Measurements from ENCODE around the gene SLC23A2.

The SLC23A2 gene

DNA sequence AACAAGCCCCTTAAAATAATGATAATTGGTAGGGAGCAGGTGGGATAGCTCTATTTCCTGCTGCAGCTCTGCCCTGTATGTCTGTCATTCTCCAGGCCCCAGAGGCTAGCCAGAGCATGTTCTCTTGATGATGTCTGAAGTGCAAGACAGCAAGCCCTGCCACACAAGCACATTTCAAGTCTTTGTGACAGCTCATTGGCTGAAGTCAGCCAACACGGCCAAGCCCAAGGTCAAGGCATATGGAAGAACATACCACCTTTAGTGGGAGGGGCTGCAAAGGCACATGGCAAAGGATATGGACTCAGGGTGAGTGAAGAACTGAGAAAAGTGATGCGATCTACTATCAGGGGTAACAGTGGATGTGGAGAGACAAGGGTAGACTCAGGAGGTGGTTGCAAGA, 163.6 kb downstream of the SLC23A2 start:
- Histone ChIP-seq H3K27ac (no peak overlapping the region), H3K4me3 (ENCODE audit: low read depth, low read length) (no peak overlapping the region), H3K36me3 (replicated peaks) (no peaks in the 10 kb centered on the region), H3K27me3 (replicated peaks) (no peaks in the 10 kb centered on the region)
- in situ Hi-C loops (cut with HindIII; ENCODE audit: low pct_ligation_motif_present, low sequenced_read_pairs), result no loop called here
- DNase-seq, result no peak
- TF ChIP-seq, protein P1, sequence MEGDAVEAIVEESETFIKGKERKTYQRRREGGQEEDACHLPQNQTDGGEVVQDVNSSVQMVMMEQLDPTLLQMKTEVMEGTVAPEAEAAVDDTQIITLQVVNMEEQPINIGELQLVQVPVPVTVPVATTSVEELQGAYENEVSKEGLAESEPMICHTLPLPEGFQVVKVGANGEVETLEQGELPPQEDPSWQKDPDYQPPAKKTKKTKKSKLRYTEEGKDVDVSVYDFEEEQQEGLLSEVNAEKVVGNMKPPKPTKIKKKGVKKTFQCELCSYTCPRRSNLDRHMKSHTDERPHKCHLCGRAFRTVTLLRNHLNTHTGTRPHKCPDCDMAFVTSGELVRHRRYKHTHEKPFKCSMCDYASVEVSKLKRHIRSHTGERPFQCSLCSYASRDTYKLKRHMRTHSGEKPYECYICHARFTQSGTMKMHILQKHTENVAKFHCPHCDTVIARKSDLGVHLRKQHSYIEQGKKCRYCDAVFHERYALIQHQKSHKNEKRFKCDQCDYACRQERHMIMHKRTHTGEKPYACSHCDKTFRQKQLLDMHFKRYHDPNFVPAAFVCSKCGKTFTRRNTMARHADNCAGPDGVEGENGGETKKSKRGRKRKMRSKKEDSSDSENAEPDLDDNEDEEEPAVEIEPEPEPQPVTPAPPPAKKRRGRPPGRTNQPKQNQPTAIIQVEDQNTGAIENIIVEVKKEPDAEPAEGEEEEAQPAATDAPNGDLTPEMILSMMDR (IDR thresholded peaks at IDR 0.05; ENCODE audit: low read depth, low read length, missing control alignments), result no peak

DNA sequence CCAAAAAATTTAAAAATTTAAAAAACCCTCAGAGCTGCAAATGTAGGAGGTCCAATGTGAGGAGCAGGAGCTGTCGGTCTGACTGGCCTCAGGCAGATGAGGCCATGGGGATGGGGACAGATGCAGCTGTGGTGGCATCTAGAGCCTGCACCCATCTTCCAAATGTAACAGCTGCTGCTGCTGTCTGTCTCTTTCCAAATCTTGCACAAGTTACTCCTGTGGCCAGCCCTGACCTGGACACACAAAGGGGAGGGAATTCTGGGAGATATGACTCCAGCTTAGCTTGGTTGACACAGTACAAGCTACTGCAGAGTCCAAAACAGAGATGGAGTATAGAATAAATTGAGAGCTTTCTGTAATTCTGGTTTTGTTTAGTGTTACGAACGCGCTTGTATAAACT, 164.4 kb downstream of the SLC23A2 start:
- no peak overlapping the region for H3K27ac ChIP-seq
- no peak for DNase-seq
- H3K27me3 ChIP-seq (replicated peaks), result no peaks in the 10 kb centered on the region
- in situ Hi-C loops (cut with HindIII; ENCODE audit: low pct_ligation_motif_present, low sequenced_read_pairs), result no loop called here
- no peak overlapping the region for H3K4me3 ChIP-seq (ENCODE audit: low read depth, low read length)
- H3K36me3 ChIP-seq (replicated peaks), result no peaks in the 10 kb centered on the region
- TF ChIP-seq, protein P1 (IDR thresholded peaks at IDR 0.05; ENCODE audit: low read depth, low read length, missing control alignments), result no peak

DNA sequence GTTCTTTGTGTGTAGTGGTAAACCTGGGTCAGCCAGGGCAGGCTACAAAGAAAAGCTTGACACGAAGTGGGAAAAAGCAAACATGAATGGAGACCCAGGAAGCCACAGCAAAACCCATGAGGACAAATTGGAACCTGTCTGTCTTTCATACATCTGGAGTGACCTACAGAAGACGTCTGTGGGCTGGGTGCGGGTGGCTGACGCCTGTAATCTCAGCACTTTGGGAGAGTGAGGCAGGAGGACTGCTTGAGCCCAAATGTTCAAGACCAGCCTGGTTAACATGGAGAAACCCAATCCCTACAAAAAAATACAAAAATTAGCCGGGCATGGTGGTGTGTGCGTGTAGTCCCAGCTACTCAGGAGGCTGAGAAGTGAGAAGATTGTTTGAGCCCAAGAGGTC, 164.8 kb downstream of the SLC23A2 start:
- H3K27ac ChIP-seq, result no peak overlapping the region
- H3K27me3 ChIP-seq (replicated peaks), result no peaks in the 10 kb centered on the region
- no peak overlapping the region for H3K4me3 ChIP-seq (ENCODE audit: low read depth, low read length)
- TF ChIP-seq, protein P1 (IDR thresholded peaks at IDR 0.05; ENCODE audit: low read depth, low read length, missing control alignments), result no peak
- H3K36me3 ChIP-seq (replicated peaks), result no peaks in the 10 kb centered on the region
- DNase-seq, result no peak
- in situ Hi-C loops (cut with HindIII; ENCODE audit: low pct_ligation_motif_present, low sequenced_read_pairs), result no loop called here

DNA sequence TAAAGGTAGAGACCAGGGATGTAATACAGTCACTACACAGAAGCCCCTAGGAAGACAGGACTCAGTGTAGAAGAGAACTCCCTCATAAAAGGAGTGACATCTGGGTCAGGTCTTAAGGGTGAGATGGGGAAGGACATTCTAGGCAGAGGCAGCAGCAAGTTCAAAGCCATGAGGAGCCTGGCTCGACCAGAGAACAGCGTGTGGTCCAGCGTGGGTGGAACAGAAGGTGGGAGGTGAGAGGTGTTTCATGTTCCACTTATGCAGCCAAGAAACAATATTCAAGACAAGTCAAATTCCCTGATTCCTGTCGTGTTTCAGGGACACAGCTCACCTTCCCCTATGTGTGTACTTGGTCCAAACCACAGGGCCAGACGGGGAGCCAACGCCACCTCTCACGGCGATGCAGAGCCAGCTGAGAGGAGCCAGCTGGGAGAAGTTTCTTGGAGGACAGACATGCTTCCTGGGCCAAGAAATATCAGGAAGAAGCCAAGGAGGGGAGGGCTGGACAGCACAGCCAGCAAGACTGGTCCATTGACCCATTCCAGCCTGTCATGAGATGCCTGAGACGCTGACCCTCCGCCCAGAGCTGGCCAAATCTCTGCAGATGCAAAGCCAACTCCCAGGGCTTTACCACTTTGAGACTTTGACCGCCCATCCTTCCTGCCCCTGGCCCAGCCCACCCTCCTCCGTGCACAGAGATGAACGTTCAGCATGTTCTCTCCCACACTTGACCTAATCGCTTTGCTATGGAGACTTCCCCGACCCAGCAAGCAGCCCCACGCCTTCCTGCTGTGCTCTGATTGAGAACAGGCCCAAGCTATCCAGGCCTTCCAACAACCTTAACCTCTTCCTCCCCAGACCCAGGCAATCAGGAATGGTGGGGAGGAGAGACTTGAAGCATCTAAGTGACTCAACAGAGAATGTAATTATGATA, 165.8 kb downstream of the SLC23A2 start:
- in situ Hi-C loops (cut with HindIII; ENCODE audit: low pct_ligation_motif_present, low sequenced_read_pairs), result no loop called here
- Histone ChIP-seq H3K27me3 (replicated peaks) (no peaks in the 10 kb centered on the region), H3K36me3 (replicated peaks) (no peaks in the 10 kb centered on the region), H3K27ac (no peak overlapping the region), H3K4me3 (ENCODE audit: low read depth, low read length) (no peak overlapping the region)
- TF ChIP-seq, protein P1 (IDR thresholded peaks at IDR 0.05; ENCODE audit: low read depth, low read length, missing control alignments), result no peak
- DNase-seq, result no peak

DNA sequence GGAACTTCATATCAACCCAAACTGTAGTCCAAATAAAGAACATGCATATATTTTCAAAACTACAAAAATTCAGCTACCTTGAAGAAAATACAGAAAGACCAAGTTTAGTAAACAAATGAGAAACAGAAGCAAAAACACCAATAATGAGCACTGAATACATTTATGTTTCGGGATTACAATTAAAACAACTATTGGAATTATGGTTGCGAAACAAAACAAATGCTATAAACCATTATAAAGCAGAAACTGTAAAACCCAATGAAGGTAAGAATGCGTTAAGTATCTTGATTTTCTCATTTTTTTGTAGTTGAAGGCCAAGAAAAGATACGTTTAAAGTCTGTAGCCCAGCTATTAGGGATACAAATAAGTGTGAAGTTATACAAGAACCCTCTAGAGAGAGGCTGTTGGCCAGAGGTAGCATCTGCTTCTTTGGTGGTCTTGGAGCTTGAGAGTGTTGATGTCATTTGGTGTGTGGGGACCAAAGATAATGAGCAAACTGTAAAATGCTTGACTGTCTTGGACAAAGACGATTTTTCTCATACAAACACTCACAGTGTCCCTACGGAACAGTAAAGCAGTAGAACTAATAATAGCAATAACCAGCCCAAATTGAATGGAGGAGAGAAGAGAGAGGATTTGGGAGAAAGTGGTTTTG, 168.1 kb downstream of the SLC23A2 start:
- in situ Hi-C loops (cut with HindIII; ENCODE audit: low pct_ligation_motif_present, low sequenced_read_pairs), result no loop called here
- Histone ChIP-seq H3K27ac (no peak overlapping the region), H3K36me3 (replicated peaks) (no peaks in the 10 kb centered on the region), H3K4me3 (ENCODE audit: low read depth, low read length) (no peak overlapping the region), H3K27me3 (replicated peaks) (no peaks in the 10 kb centered on the region)
- DNase-seq, result no peak
- TF ChIP-seq, protein P1 (IDR thresholded peaks at IDR 0.05; ENCODE audit: low read depth, low read length, missing control alignments), result no peak
